Measurements from ENCODE around the gene BCAP31. TPM values are rescaled to one million over a fixed set of nuclear protein-coding genes. Genes with fewer than 3 reads are reported as not detected.

BCAP31 gene
- total RNA-seq, 4 donors from 2014 or later, result 99.0 to 126 (median 114) TPM

DNA sequence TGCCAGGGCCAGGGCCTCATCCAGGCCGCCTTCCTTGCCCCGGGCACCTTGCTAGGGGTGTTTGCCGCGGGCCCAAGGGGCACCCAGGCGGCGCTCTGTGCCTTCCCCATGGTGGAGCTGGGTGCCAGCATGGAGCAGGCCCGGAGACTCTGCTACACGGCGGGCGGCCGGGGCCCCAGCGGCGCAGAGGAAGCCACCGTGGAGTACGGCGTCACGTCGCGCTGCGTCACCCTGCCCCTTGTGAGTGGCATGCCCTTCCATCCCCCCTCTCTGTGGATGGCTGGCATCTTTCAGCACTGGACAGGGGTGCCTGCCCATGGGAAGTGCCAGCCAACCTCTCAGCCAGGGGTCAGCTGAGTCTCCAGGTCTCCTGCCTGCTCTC is 43.5 kb upstream of the BCAP31 start:
- Histone ChIP-seq H3K36me3 (no peaks in the 10 kb centered on the region), H3K9me3 (no peaks in the 10 kb centered on the region), H3K4me1 (peaks cover 0 to 35% (median 3%) of the 10 kb centered on the region in 4 donors), H3K27me3 (no peaks in the 10 kb centered on the region), H3K4me3 (peak overlapping the region in 1 of 4 donors; percentile 48), H3K27ac (peak overlapping the region in 2 of 4 donors; percentile 78 to 82)
- DNase-seq (ENCODE audit: low spot score in 2 of 2), result no peak
- TF ChIP-seq POLR2A (IDR thresholded peaks at IDR 0.05) (no peak), EP300 (IDR thresholded peaks at IDR 0.05) (no peak)
- TF ChIP-seq, protein P1, sequence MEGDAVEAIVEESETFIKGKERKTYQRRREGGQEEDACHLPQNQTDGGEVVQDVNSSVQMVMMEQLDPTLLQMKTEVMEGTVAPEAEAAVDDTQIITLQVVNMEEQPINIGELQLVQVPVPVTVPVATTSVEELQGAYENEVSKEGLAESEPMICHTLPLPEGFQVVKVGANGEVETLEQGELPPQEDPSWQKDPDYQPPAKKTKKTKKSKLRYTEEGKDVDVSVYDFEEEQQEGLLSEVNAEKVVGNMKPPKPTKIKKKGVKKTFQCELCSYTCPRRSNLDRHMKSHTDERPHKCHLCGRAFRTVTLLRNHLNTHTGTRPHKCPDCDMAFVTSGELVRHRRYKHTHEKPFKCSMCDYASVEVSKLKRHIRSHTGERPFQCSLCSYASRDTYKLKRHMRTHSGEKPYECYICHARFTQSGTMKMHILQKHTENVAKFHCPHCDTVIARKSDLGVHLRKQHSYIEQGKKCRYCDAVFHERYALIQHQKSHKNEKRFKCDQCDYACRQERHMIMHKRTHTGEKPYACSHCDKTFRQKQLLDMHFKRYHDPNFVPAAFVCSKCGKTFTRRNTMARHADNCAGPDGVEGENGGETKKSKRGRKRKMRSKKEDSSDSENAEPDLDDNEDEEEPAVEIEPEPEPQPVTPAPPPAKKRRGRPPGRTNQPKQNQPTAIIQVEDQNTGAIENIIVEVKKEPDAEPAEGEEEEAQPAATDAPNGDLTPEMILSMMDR (IDR thresholded peaks at IDR 0.05), result no peak
- WGBS, 2 donors, result 57 to 81% methylated on average over 8 to 18 of the region's 20 CpGs

DNA sequence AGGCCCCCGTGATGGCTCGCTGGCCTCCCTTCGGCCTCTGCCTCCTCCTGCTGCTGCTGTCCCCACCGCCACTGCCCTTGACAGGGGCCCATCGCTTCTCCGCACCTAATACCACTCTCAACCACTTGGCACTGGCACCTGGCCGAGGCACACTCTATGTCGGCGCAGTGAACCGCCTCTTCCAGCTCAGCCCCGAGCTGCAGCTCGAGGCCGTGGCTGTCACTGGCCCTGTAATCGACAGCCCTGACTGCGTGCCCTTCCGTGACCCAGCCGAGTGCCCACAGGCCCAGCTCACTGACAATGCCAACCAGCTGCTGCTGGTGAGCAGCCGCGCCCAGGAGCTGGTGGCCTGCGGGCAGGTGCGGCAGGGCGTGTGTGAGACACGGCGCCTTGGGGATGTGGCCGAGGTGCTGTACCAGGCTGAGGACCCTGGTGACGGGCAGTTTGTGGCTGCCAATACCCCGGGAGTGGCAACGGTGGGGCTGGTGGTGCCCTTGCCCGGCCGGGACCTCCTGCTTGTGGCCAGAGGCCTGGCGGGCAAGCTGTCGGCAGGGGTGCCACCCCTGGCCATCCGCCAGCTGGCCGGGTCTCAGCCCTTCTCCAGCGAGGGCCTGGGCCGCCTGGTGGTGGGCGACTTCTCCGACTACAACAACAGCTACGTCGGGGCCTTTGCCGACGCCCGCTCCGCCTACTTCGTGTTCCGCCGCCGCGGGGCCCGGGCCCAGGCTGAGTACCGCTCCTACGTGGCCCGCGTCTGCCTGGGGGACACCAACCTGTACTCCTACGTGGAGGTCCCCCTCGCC is 42.9 kb upstream of the BCAP31 start:
- WGBS, 2 donors, result 49 to 81% methylated on average over 28 to 45 of the region's 56 CpGs
- TF ChIP-seq, protein P1 (IDR thresholded peaks at IDR 0.05), result no peak
- no peak for TF ChIP-seq EP300 (IDR thresholded peaks at IDR 0.05)
- no peak for TF ChIP-seq POLR2A (IDR thresholded peaks at IDR 0.05)
- Histone ChIP-seq H3K27me3 (no peaks in the 10 kb centered on the region), H3K36me3 (no peaks in the 10 kb centered on the region), H3K27ac (peak overlapping the region in 3 of 4 donors; percentile 59 to 82 (median 78)), H3K9me3 (no peaks in the 10 kb centered on the region), H3K4me1 (peaks cover 0 to 31% (median 3%) of the 10 kb centered on the region in 4 donors), H3K4me3 (peak overlapping the region; percentile 9 to 48 (median 24))
- no peak for DNase-seq (ENCODE audit: low spot score in 2 of 2)

DNA sequence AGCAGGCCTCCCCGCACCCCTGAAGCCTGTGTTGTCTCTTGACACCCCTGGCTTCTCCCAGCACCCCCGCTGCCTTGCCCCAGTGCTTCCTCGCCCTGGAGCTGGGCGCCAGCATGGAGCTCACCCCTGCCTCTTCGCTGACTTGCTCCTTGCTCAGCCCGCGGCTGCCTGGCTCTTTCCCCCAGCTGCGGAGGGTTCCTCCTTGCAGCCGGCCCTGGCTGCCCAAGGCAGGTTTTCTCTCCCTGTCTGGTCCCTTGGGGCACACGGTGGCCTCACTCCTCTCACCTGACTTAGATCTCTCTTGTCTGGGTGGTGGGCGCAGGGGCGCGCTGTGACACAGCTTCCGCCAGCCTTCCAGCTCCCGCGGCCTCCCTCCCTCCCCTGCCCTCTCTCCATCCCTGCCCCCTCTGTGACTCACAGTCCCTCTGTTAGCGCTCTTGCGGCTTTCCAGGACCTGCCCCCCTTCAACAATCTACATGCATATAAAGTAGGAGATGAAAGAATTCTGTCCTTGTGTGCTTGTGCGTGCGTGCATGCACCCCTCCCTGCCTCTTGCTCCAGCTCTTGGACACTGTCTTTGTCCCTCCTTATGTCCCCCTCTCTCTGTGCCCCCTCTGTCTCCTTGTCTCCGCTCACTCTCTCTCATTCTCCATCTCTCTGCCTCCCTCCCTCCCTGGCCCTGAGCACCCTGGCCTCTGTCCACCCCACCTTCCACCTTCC is 42.1 kb upstream of the BCAP31 start:
- Histone ChIP-seq H3K27me3 (no peaks in the 10 kb centered on the region), H3K9me3 (no peaks in the 10 kb centered on the region), H3K36me3 (no peaks in the 10 kb centered on the region), H3K4me1 (peaks cover 0 to 26% (median 3%) of the 10 kb centered on the region in 4 donors), H3K4me3 (peak overlapping the region; percentile 23 to 48 (median 34)), H3K27ac (peak overlapping the region in 3 of 4 donors; percentile 42 to 86 (median 82))
- TF ChIP-seq EP300 (IDR thresholded peaks at IDR 0.05) (peak in 1 of 2 donors; percentile 47), POLR2A (IDR thresholded peaks at IDR 0.05) (no peak)
- TF ChIP-seq, protein P1 (IDR thresholded peaks at IDR 0.05), result no peak
- DNase-seq (ENCODE audit: low spot score in 2 of 2), result no peak
- WGBS, 2 donors, result 31 to 59% methylated on average over 8 to 21 of the region's 21 CpGs

DNA sequence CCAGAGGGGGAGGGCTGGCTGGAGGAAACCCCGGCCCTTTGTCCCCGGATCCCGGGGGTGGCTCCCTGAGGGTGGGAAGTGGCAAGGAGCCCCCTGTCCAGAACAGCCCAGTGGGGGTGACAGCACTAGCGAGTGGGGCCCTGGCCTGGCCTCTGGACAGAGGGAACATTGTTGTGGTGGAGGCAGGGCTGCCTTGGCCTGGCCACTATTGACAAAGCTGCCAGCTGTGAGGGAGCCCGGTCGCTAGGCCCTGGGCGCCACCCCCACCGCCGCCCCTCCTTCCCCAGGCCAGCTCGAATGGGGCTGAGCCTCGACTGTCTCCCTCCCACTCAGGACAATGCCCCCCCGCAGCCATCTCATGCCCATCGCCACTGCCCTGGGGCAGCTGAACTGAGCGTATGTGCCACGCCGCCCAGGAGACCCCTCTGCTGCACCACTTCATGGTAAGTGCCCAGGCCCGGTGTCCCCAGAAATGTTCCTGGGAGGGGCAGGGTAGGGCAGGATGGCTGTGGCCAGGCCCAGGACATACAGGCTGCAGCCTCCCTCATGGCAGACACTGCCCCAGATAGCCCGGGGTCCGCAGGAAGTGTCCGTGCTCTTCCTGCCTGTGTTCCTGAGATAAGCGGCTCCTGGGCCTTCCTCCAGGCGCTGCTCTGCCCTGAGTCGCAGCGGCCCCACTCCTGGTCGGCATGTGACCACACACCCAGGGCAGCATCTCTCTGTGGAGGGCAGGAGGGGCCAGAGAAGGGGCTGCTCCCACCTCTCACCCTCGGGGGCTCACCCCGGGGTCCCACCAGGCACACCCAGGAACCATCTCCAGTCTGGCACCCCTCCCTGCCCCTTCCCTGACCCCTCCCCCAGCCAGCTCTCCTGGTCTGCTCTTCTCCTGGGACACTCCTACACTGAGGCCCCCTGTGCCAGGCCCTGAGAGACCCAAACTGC is 41.2 kb upstream of the BCAP31 start:
- Histone ChIP-seq H3K27ac (peak overlapping the region in 3 of 4 donors; percentile 42 to 86 (median 82)), H3K4me3 (peak overlapping the region; percentile 23 to 48 (median 34))
- DNase-seq (ENCODE audit: low spot score in 2 of 2), result no peak

More for the DNA sequence above, 41.2 kb upstream of the BCAP31 start:
- Histone ChIP-seq H3K36me3 (no peaks in the 10 kb centered on the region), H3K9me3 (no peaks in the 10 kb centered on the region), H3K4me1 (peaks cover 0 to 26% (median 3%) of the 10 kb centered on the region in 4 donors), H3K27me3 (no peaks in the 10 kb centered on the region)
- 42 to 70% methylated on average over 14 to 23 of the region's 27 CpGs for WGBS, 2 donors
- peak in 1 of 2 donors; percentile 9 for TF ChIP-seq POLR2A (IDR thresholded peaks at IDR 0.05)
- TF ChIP-seq, protein P1 (IDR thresholded peaks at IDR 0.05), result no peak
- peak in 1 of 2 donors; percentile 79 for TF ChIP-seq EP300 (IDR thresholded peaks at IDR 0.05)

Data from tibial nerve (tissue), 4 donors.